Gastroesophageal sphincter (tissue), 4 donors: Measurements from ENCODE around the gene BOC. TPM values are rescaled to one million over a fixed set of nuclear protein-coding genes. Genes with fewer than 3 reads are reported as not detected.

Experiments
- ATAC-seq: fragments of 150-250 bp; one replicate; pipeline ENCODE4 v1.9.1; 2016; ENCODE audit warnings: mild to moderate bottlenecking, moderate library complexity
- H3K27ac ChIP-seq, 4 donors: fragments of 200-600 bp; sonication (generic) in 3 of 4; 1 replicate in 3 of 4; 2 replicates in 1 of 4; pipeline ENCODE4 v1.5.1; 2016 to 2019
- H3K27me3 ChIP-seq: fragments of 200-600 bp; sonication (generic); one replicate; pipeline ENCODE4 v1.5.1; 2019
- H3K36me3 ChIP-seq, 2 donors: fragments of 200-600 bp; sonication (generic); one replicate each; pipeline ENCODE4 v1.5.1; 2019; ENCODE audit warnings: control low read depth in 1 of 2
- H3K4me1 ChIP-seq, 3 donors: fragments of 200-600 bp; sonication (generic); 1 replicate in 2 of 3; 2 replicates in 1 of 3; pipeline ENCODE4 v1.5.1; 2016 to 2019; ENCODE audit warnings: control low read depth in 2 of 3
- H3K4me3 ChIP-seq, 2 donors: fragments of 200-600 bp; sonication (generic); one replicate each; pipeline ENCODE4 v1.5.1; 2019; ENCODE audit warnings: mild to moderate bottlenecking in 1 of 2, moderate library complexity in 1 of 2
- H3K9me3 ChIP-seq, 3 donors: fragments of 200-600 bp; sonication (generic); one replicate each; pipeline ENCODE4 v1.5.1; 2017 to 2019; ENCODE audit warnings: control low read depth in 2 of 3
- CTCF ChIP-seq, 4 experiments: fragments of 200-600 bp in 2 of 4; fragments of 450-650 bp in 2 of 4; sonication (generic) in 1 of 4; IDR thresholded peaks; one replicate each; pipeline ENCODE4 v1.5.1; 2017 to 2019; ENCODE audit warnings: antibody characterized with exemption in 4 of 4, mild to moderate bottlenecking in 2 of 4, moderate library complexity in 2 of 4
- EP300 ChIP-seq: sonication (generic); formaldehyde crosslinking; IDR thresholded peaks from one replicate; pipeline ENCODE4 v1.6.1; 2017; ENCODE audit warnings: antibody characterized with exemption, mild to moderate bottlenecking
- POLR2A ChIP-seq, 2 donors: fragments of 450-650 bp; IDR thresholded peaks; one replicate each; pipeline ENCODE4 v1.6.1; 2017; ENCODE audit warnings: antibody characterized with exemption in 2 of 2, mild to moderate bottlenecking in 2 of 2, moderate library complexity in 1 of 2
- POLR2AphosphoS5 ChIP-seq: sonication (generic); formaldehyde crosslinking; IDR thresholded peaks from one replicate; pipeline ENCODE4 v1.6.1; 2017; ENCODE audit warnings: antibody characterized with exemption
- WGBS, 2 donors: methylation state at CpG; one replicate each; pipeline ENCODE4 v1.1.5; 2018; ENCODE audit warnings: low coverage in 1 of 2; 5-methylcytosine and 5-hydroxymethylcytosine counted together
- total RNA-seq, 4 donors: library from RNA; depleted of rRNA; stranded (reverse); fragments of >200 nt; gene quantifications; one replicate each; pipeline ENCODE4 v1.1.0, GENCODE V29; 2016

The BOC gene
- total RNA-seq, 4 donors from 2014 or later, result 41.5 to 130 (median 73.9) TPM

GRCh38 chr3:113249601-113250000 lies 38.2 kb downstream of the BOC start:
- TF ChIP-seq POLR2AphosphoS5, result no peak
- TF ChIP-seq CTCF (IDR thresholded peaks at IDR 0.05), result no peak
- no peak for TF ChIP-seq EP300
- TF ChIP-seq POLR2A (IDR thresholded peaks at IDR 0.05), result no peak
- H3K27me3 ChIP-seq, result no peaks in the 10 kb centered on the region
- WGBS, 2 donors, result 62 to 100% methylated on average over 1 to 3 of the region's 8 CpGs
- H3K27ac ChIP-seq, result peak overlapping the region in 3 of 4 donors; percentile 83 to 87 (median 85)
- no peak for ATAC-seq
- H3K9me3 ChIP-seq, result no peaks in the 10 kb centered on the region
- no peak overlapping the region for H3K4me3 ChIP-seq
- H3K36me3 ChIP-seq, result peaks cover 0 to 39% of the 10 kb centered on the region in 2 donors
- peaks cover 23 to 78% (median 39%) of the 10 kb centered on the region in 3 donors for H3K4me1 ChIP-seq

DNA sequence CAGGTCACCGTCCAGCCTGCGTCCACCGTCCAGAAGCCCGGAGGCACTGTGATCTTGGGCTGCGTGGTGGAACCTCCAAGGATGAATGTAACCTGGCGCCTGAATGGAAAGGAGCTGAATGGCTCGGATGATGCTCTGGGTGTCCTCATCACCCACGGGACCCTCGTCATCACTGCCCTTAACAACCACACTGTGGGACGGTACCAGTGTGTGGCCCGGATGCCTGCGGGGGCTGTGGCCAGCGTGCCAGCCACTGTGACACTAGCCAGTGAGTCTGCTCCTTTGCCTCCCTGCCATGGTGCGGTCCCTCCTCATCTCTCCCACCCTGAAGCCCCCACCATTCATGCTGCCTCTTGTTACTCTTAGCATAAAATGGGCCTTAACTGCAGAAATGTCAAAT lies 39.2 kb downstream of the BOC start:
- no peak for ATAC-seq
- no peaks in the 10 kb centered on the region for H3K27me3 ChIP-seq
- H3K27ac ChIP-seq, result peak overlapping the region in 3 of 4 donors; percentile 19 to 87 (median 85)
- peaks cover 17 to 78% (median 38%) of the 10 kb centered on the region in 3 donors for H3K4me1 ChIP-seq
- peaks cover 0 to 39% of the 10 kb centered on the region in 2 donors for H3K36me3 ChIP-seq
- H3K9me3 ChIP-seq, result no peaks in the 10 kb centered on the region
- 100% methylated on average over 4 of the region's 14 CpGs; no CpG with 5 or more reads in 1 of the 2 donors for WGBS, 2 donors
- TF ChIP-seq EP300 (no peak), CTCF (IDR thresholded peaks at IDR 0.05) (no peak), POLR2AphosphoS5 (no peak), POLR2A (IDR thresholded peaks at IDR 0.05) (no peak)
- no peak overlapping the region for H3K4me3 ChIP-seq

GRCh38 chr3:113251817-113252216 lies 40.5 kb downstream of the BOC start:
- H3K27ac ChIP-seq, result peak overlapping the region in 3 of 4 donors; percentile 57 to 85 (median 66)
- 77% methylated on average over 4 of the region's 4 CpGs; no CpG with 5 or more reads in 1 of the 2 donors for whole genome bisulfite sequencing, 2 donors
- TF ChIP-seq POLR2A (IDR thresholded peaks at IDR 0.05), result no peak
- no peak for TF ChIP-seq POLR2AphosphoS5
- TF ChIP-seq CTCF (IDR thresholded peaks at IDR 0.05), result no peak
- TF ChIP-seq EP300, result no peak
- no peak for ATAC-seq
- H3K9me3 ChIP-seq, result no peaks in the 10 kb centered on the region
- peaks cover 6 to 66% (median 32%) of the 10 kb centered on the region in 3 donors for H3K4me1 ChIP-seq
- no peaks in the 10 kb centered on the region for H3K27me3 ChIP-seq
- peaks cover 0 to 39% of the 10 kb centered on the region in 2 donors for H3K36me3 ChIP-seq
- H3K4me3 ChIP-seq, result no peak overlapping the region

GRCh38 chr3:113252553-113252952 lies 41.2 kb downstream of the BOC start:
- peak overlapping the region in 3 of 4 donors; percentile 57 to 85 (median 66) for H3K27ac ChIP-seq
- no peak overlapping the region for H3K4me3 ChIP-seq
- H3K4me1 ChIP-seq, result peaks cover 3 to 59% (median 27%) of the 10 kb centered on the region in 3 donors
- TF ChIP-seq EP300 (no peak), POLR2A (IDR thresholded peaks at IDR 0.05) (no peak), CTCF (IDR thresholded peaks at IDR 0.05) (no peak), POLR2AphosphoS5 (no peak)
- ATAC-seq, result no peak
- H3K27me3 ChIP-seq, result no peaks in the 10 kb centered on the region
- WGBS, 2 donors, result 83% methylated on average over 2 of the region's 4 CpGs; no CpG with 5 or more reads in 1 of the 2 donors
- H3K9me3 ChIP-seq, result no peaks in the 10 kb centered on the region
- peaks cover 0 to 44% of the 10 kb centered on the region in 2 donors for H3K36me3 ChIP-seq

- 53 to 80% methylated on average over 2 to 3 of the region's 3 CpGs for WGBS, 2 donors
- TF ChIP-seq EP300 (no peak), POLR2AphosphoS5 (no peak), CTCF (IDR thresholded peaks at IDR 0.05) (no peak), POLR2A (IDR thresholded peaks at IDR 0.05) (no peak)
- no peak for ATAC-seq
- H3K36me3 ChIP-seq, result peaks cover 0 to 44% of the 10 kb centered on the region in 2 donors
- peaks cover 3 to 57% (median 20%) of the 10 kb centered on the region in 3 donors for H3K4me1 ChIP-seq
- H3K27me3 ChIP-seq, result no peaks in the 10 kb centered on the region
- H3K27ac ChIP-seq, result peak overlapping the region in 3 of 4 donors; percentile 58 to 85 (median 60)
- H3K9me3 ChIP-seq, result no peaks in the 10 kb centered on the region
- no peak overlapping the region for H3K4me3 ChIP-seq
Observed at GRCh38 chr3:113253702-113254101, 42.3 kb downstream of the BOC start.
